Measurements from ENCODE around the gene STN1. TPM values are rescaled to one million over a fixed set of nuclear protein-coding genes. Genes with fewer than 3 reads are reported as not detected.

STN1 gene
- total RNA-seq (2021; fragmentation: NEBNext Ultra II Directional; extraction: Animal tissue kit (Norgen Biotek cat#: 25700)) (10.3 and 12.4 TPM in 2 replicates), polyA plus RNA-seq (2011; rRNA removed) (8.3 and 10.1 TPM in 2 replicates), polyA minus RNA-seq (2011; rRNA and poly(A)+ RNA removed) (12.7 and 13.0 TPM in 2 replicates)
- polyA plus RNA-seq (2011; cell fraction: cytosol; rRNA removed), result 13.3 TPM
- polyA plus RNA-seq (2011; cell fraction: nucleus; rRNA removed), result 7.8 TPM
- 11.8 to 13.7 TPM (median 12.4 TPM) in 4 replicates for polyA plus RNA-seq (2012, experiment 1 of 2)
- 2.3 TPM for polyA plus RNA-seq (2012, experiment 2 of 2)
- 10.1 TPM for polyA plus RNA-seq (2013, experiment 1 of 2)
- 10.0 TPM for polyA plus RNA-seq (2013, experiment 2 of 2)
- 6.7 TPM for polyA minus RNA-seq (2011; cell fraction: cytosol; rRNA and poly(A)+ RNA removed)
- polyA minus RNA-seq (2011; cell fraction: nucleus; rRNA and poly(A)+ RNA removed), result 7.5 TPM
- long read RNA-seq, experiment 1, partial matches to known transcripts, result 4 of 13 reads
- long read RNA-seq, experiment 1, other reads (novel, unspliced or antisense), result 2 of 13 reads
- long read RNA-seq, experiment 2, transcript STN1-201 (10 exons, 1,417 nt), result major isoform, 5 of 8 reads
- long read RNA-seq, experiment 2, partial matches to known transcripts, result 0 of 8 reads
- long read RNA-seq, experiment 2, other reads (novel, unspliced or antisense), result 2 of 8 reads

DNA sequence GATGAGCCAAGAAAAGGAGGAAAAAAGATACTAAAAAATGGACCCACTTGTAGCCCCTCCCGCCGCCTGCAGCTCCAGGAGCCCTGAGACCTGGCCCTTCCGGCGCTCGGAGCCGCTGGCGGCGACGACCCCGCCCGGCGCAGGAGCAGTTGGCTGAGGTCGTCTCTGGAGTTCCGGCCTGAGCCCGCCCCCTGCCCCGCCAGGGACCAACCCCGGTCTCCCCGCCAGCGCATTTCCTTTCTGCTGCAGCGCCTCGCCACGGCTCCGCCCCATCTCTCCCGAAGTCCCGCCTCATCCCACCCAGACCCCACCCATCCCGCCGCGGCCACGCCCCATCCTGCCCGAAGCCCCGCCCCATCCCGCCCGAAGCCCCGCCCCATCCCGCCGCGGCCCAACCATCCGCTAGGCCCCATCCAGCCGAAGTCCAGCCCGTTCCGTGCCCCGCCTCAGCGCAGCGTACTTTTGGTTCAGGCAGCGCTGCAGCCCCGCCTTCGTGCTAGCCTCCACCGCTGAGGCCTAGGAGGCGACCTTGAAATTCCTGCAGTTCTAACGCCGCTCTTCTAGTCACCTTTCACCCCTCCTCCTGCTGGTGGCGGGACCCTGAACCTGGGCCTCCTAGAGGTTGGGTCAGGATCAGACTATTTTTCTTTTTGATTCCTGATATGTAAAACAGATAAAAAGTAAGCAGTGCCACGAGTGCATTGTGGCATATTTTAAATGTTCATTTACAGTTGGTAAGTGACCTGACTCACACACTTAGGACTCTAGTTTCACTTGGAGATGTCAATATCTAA lies at the start of gene STN1:
TSS of gene STN1 (minus strand) at position 132 of the 794 bp plus-strand sequence. CDS start 590 bp downstream, outside the sequence.
- Histone ChIP-seq H3K4me3 (ENCODE audit: extremely low read depth in 1 of 4, insufficient read depth in 2 of 4, low read depth in 3 of 4, low read length in 4 of 4) (peak within 1 kb of the TSS; percentile 74 to 91 (median 81)), H3K56ac (replicated peaks; ENCODE audit: insufficient read length, low read depth, low read length) (peak within 1 kb of the TSS; percentile 83), H3K79me1 (ENCODE audit: low read depth, low read length) (no peaks in the 10 kb centered on the region), H2AFZ (ENCODE audit: low read length) (peak within 1 kb of the TSS; percentile 82), H4K5ac (ENCODE audit: insufficient read length, low read depth, low read length) (peak within 1 kb of the TSS; percentile 93), H3K4me1 (replicated peaks in 1 of 4; ENCODE audit: control insufficient read depth in 3 of 4, insufficient read depth in 4 of 4, low read length in 3 of 4) (peaks cover 7 to 19% (median 11%) of the 10 kb centered on the region in 4 experiments), H3K23ac (ENCODE audit: insufficient read length) (no peak within 1 kb of the TSS), H3K27ac (ENCODE audit: low read depth, low read length) (peak within 1 kb of the TSS; percentile 22; the same call in 1 of the 2 replicates), H2BK5ac (ENCODE audit: low read depth, low read length) (peak within 1 kb of the TSS; percentile 98), H3K9me3 (ENCODE audit: insufficient read depth in 2 of 2, low read depth in 1 of 2, low read length in 1 of 2) (peaks cover 8 to 9% of the 10 kb centered on the region in 2 experiments), H3K27me3 (replicated peaks in 1 of 4; ENCODE audit: control insufficient read depth in 3 of 4, extremely low read depth in 1 of 4, insufficient read depth in 3 of 4, low read length in 3 of 4) (no peaks in the 10 kb centered on the region), H2BK15ac (ENCODE audit: low read length) (no peak within 1 kb of the TSS; the same call in 1 of the 2 replicates), H3K36me3 (ENCODE audit: control insufficient read depth in 2 of 4, insufficient read depth in 4 of 4, low read length in 3 of 4) (peaks cover 0 to 14% (median 4%) of the 10 kb centered on the region in 4 experiments; a peak in 2 of 8 replicates), H4K8ac (ENCODE audit: extremely low read depth, insufficient read depth, low read length) (peak within 1 kb of the TSS; percentile 95), H3K4me2 (ENCODE audit: insufficient read depth in 1 of 2, low read depth in 2 of 2, low read length in 2 of 2) (peak within 1 kb of the TSS; percentile 93 to 97), H3K23me2 (ENCODE audit: low read depth, low read length) (peaks cover 7% of the 10 kb centered on the region; the same call in 1 of the 2 replicates), H2AK5ac (ENCODE audit: low read depth, low read length) (no peak within 1 kb of the TSS; the same call in 1 of the 2 replicates), H4K20me1 (replicated peaks in 1 of 2; ENCODE audit: control insufficient read depth in 1 of 2, insufficient read depth in 2 of 2, low read length in 2 of 2) (no peaks in the 10 kb centered on the region), H3K79me2 (ENCODE audit: control insufficient read depth in 1 of 2, insufficient read depth in 2 of 2, low read length in 2 of 2) (no peaks in the 10 kb centered on the region), H3K9ac (replicated peaks in 1 of 4; ENCODE audit: extremely low read depth in 1 of 4, low read depth in 3 of 4, low read length in 3 of 4) (peak within 1 kb of the TSS; percentile 51 to 94 (median 66)), H4K91ac (replicated peaks; ENCODE audit: insufficient read length, low read length) (peak within 1 kb of the TSS; percentile 83), H3K4ac (replicated peaks; ENCODE audit: insufficient read length, low read depth, low read length) (peak within 1 kb of the TSS; percentile 76), H3K14ac (ENCODE audit: insufficient read length) (no peak within 1 kb of the TSS), H2BK12ac (ENCODE audit: low read depth, low read length) (peak within 1 kb of the TSS; percentile 89), H3K18ac (ENCODE audit: extremely low read depth, low read length) (peak within 1 kb of the TSS; percentile 79), H2BK120ac (replicated peaks; ENCODE audit: low read depth, low read length) (peak within 1 kb of the TSS; percentile 73), H2BK20ac (ENCODE audit: low read length) (peak within 1 kb of the TSS; percentile 29; the same call in 1 of the 2 replicates)
- WGBS, 2 experiments (ENCODE audit: extremely low coverage in 1 of 2, insufficient coverage in 1 of 2, insufficient read length in 1 of 2, insufficient replicate concordance in 2 of 2, low coverage in 1 of 2, low lambda C conversion rate in 2 of 2, missing lambda C conversion rate in 1 of 2), result 4% methylated on average over 21 of the region's 53 CpGs; no CpG with 5 or more reads in 1 of the 2 experiments
- peak; percentile 95 to 96 for DNase-seq (ENCODE audit: low read depth in 1 of 2, low spot score in 2 of 2)
- ChIA-PET CTCF (ENCODE audit: partially characterized antibody) (interaction anchor here (0.7 to 2.9 kb wide), 5 partner anchors 19 to 63 kb away, joined by 3 to 8 read pairs (median 3); no protein-coding TSS in a partner anchor), POLR2A (ENCODE audit: partially characterized antibody) (no interaction called here)
- FAIRE-seq, result no peak
- peak; percentile 39 for TF ChIP-seq NRF1 (IDR thresholded peaks at IDR 0.05; ENCODE audit: low read depth, low read length)
- 0 out of 4 replicates have a peak, but pooled peaks of 1 of the 2 experiments have one; percentile 55 for TF ChIP-seq HDAC2 (IDR thresholded peaks at IDR 0.05; ENCODE audit: borderline replicate concordance in 1 of 2, low read depth in 2 of 2, low read length in 2 of 2)
- TF ChIP-seq GABPA (IDR thresholded peaks at IDR 0.05; ENCODE audit: borderline replicate concordance, insufficient read depth, low read length), result no peak
- 0 out of 2 replicates have a peak, but pooled peaks have one; percentile 11 for TF ChIP-seq CREB1 (IDR thresholded peaks at IDR 0.05)
- peak in 1 of 2 experiments; percentile 30; a peak in 1 of 4 replicates for TF ChIP-seq RAD21 (IDR thresholded peaks at IDR 0.05 in 1 of 2, conservative IDR thresholded peaks at IDR 0.05 in 1 of 2; ENCODE audit: low read depth in 2 of 2, low read length in 2 of 2)

All from H1 (cell line).